ENCODE data around the gene SMYD3.

GRCh38 chr1:245804696-245805095, 702.4 kb downstream of the SMYD3 start:
- no peak for TF ChIP-seq EZH2 (IDR thresholded peaks at IDR 0.05; ENCODE audit: borderline replicate concordance, low read depth, low read length, severe bottlenecking)
- TF ChIP-seq CTCF (IDR thresholded peaks at IDR 0.05; ENCODE audit: borderline replicate concordance, extremely low read depth, low read length, poor library complexity, severe bottlenecking), result no peak

All from DND-41 (cell line).